Neuronal stem cell (in vitro differentiated cells): ENCODE measurements around the gene TLX1.
A peak's percentile ranks its signal among the peaks of the same experiment; 100 is the strongest.

Experiments used
- DNase-seq: peaks from one replicate; pipeline ENCODE4 v3.0.0-alpha.2; 2013; ENCODE audit warnings: low spot score
- H2AFZ ChIP-seq: one replicate; pipeline ENCODE4 v1.6.1; 2013; ENCODE audit warnings: mild to moderate bottlenecking, low read length, inconsistent platforms
- H2AK5ac ChIP-seq: 2 replicates; pipeline ENCODE4 v1.6.1; 2013; ENCODE audit warnings: low read depth, mild to moderate bottlenecking, inconsistent platforms, low read length, moderate library complexity, mixed read lengths
- H2BK120ac ChIP-seq: 2 replicates; pipeline ENCODE4 v1.6.1; 2013; ENCODE audit warnings: low read depth, mild to moderate bottlenecking, inconsistent platforms, low read length, moderate library complexity, mixed read lengths
- H2BK12ac ChIP-seq: one replicate; pipeline ENCODE4 v1.6.1; 2013; ENCODE audit warnings: low read length, inconsistent platforms
- H2BK15ac ChIP-seq: 2 replicates; pipeline ENCODE4 v1.6.1; 2013; ENCODE audit warnings: mild to moderate bottlenecking, low read length, inconsistent platforms, mixed read lengths
- H2BK5ac ChIP-seq: one replicate; pipeline ENCODE4 v1.6.1; 2013; ENCODE audit warnings: inconsistent platforms, mild to moderate bottlenecking, low read length, moderate library complexity
- H3K14ac ChIP-seq: one replicate; pipeline ENCODE4 v1.6.1; 2013; ENCODE audit warnings: low read length, inconsistent platforms
- H3K18ac ChIP-seq: 2 replicates; pipeline ENCODE4 v1.6.1; 2013; ENCODE audit warnings: low read length, inconsistent platforms
- H3K23ac ChIP-seq: 2 replicates; pipeline ENCODE4 v1.6.1; 2013; ENCODE audit warnings: low read depth, mild to moderate bottlenecking, mixed read lengths, low read length, inconsistent platforms; ENCODE audit not compliant: poor library complexity
- H3K27ac ChIP-seq: replicated peaks from 3 replicates; pipeline ENCODE4 v1.5.1; 2013; ENCODE audit warnings: low read length, inconsistent platforms
- H3K27me3 ChIP-seq, 3 experiments: 2 replicates each; pipeline ENCODE4 v1.6.1; 2013; ENCODE audit warnings: low read length in 3 of 3, mild to moderate bottlenecking in 2 of 3, inconsistent platforms in 1 of 3, low read depth in 1 of 3, mixed read lengths in 1 of 3, moderate library complexity in 1 of 3; ENCODE audit not compliant: control insufficient read depth in 3 of 3, insufficient read depth in 3 of 3
- H3K36me3 ChIP-seq, 2 donors: replicated peaks in 1 of 2; 2 replicates each; pipeline ENCODE4 v1.6.1; 2013; ENCODE audit warnings: low read length in 2 of 2; ENCODE audit not compliant: control insufficient read depth in 2 of 2, insufficient read depth in 2 of 2
- H3K4ac ChIP-seq: 2 replicates; pipeline ENCODE4 v1.6.1; 2013; ENCODE audit warnings: inconsistent platforms, mild to moderate bottlenecking, low read length, moderate library complexity
- H3K4me1 ChIP-seq, 2 donors: 1 replicate in 1 of 2; 2 replicates in 1 of 2; pipeline ENCODE4 v1.6.1; 2013; ENCODE audit warnings: low read length in 2 of 2, low read depth in 1 of 2; ENCODE audit not compliant: control insufficient read depth in 2 of 2, insufficient read depth in 1 of 2
- H3K4me2 ChIP-seq: one replicate; pipeline ENCODE4 v1.6.1; 2013; ENCODE audit warnings: mild to moderate bottlenecking, low read length, inconsistent platforms; ENCODE audit not compliant: insufficient read depth, poor library complexity, severe bottlenecking
- H3K4me3 ChIP-seq, 2 donors: 2 replicates each; pipeline ENCODE4 v1.5.1; 2013; ENCODE audit warnings: low read length in 2 of 2, mild to moderate bottlenecking in 2 of 2, inconsistent platforms in 1 of 2, moderate library complexity in 1 of 2
- H3K79me1 ChIP-seq: one replicate; pipeline ENCODE4 v1.6.1; 2013; ENCODE audit warnings: low read depth, mild to moderate bottlenecking, inconsistent platforms, low read length, moderate library complexity
- H3K9ac ChIP-seq: one replicate; pipeline ENCODE4 v1.6.1; 2013; ENCODE audit warnings: mild to moderate bottlenecking, low read depth, low read length, inconsistent platforms; ENCODE audit not compliant: poor library complexity
- H3K9me3 ChIP-seq, 2 donors: replicated peaks in 1 of 2; 2 replicates each; pipeline versions ENCODE3 to v1.6.1; 2013; ENCODE audit warnings: low read length in 2 of 2, mild to moderate bottlenecking in 2 of 2, inconsistent platforms in 1 of 2, low read depth in 1 of 2, mixed read lengths in 1 of 2, moderate library complexity in 1 of 2; ENCODE audit not compliant: control insufficient read depth in 2 of 2, insufficient read depth in 1 of 2
- H4K8ac ChIP-seq: one replicate; pipeline ENCODE4 v1.6.1; 2013; ENCODE audit warnings: low read depth, mild to moderate bottlenecking, inconsistent platforms, low read length, moderate library complexity
- H4K91ac ChIP-seq: one replicate; pipeline ENCODE4 v1.6.1; 2013; ENCODE audit warnings: low read length, low read depth, mild to moderate bottlenecking, inconsistent platforms; ENCODE audit not compliant: poor library complexity
- WGBS, 2 donors: extraction: QIAGEN DNeasy Blood & Tissue Kit; methylation state at CpG; one replicate each; pipeline ENCODE4 v1.1.7; 2013; ENCODE audit warnings: missing lambda C conversion rate in 2 of 2, mixed read lengths in 1 of 2; ENCODE audit not compliant: insufficient read length in 2 of 2, insufficient replicate concordance in 1 of 2; ENCODE audit errors: extremely low coverage in 2 of 2; 5-methylcytosine and 5-hydroxymethylcytosine counted together

TLX1 gene

GRCh38 chr10:101138788-101139420 lies 7.8 kb downstream of the TLX1 start:
- no peak for DNase-seq
- Histone ChIP-seq H2BK120ac (no peak overlapping the region), H2AK5ac (no peak overlapping the region), H3K18ac (no peak overlapping the region), H3K4me1 (peaks cover 0 to 7% of the 10 kb centered on the region in 2 donors), H4K8ac (no peak overlapping the region), H2AFZ (no peak overlapping the region), H2BK5ac (no peak overlapping the region), H2BK12ac (no peak overlapping the region), H3K9me3 (peaks cover 0 to 2% of the 10 kb centered on the region in 2 donors), H3K4ac (no peak overlapping the region), H3K14ac (no peak overlapping the region), H3K27ac (no peak overlapping the region), H3K23ac (peak overlapping the region; percentile 23), H3K4me2 (no peak overlapping the region), H3K9ac (no peak overlapping the region), H4K91ac (no peak overlapping the region), H3K27me3 (peaks cover 66 to 100% (median 99%) of the 10 kb centered on the region in 3 experiments), H3K79me1 (no peaks in the 10 kb centered on the region), H2BK15ac (no peak overlapping the region), H3K36me3 (no peaks in the 10 kb centered on the region), H3K4me3 (no peak overlapping the region)
- no CpG with 5 or more reads among the region's 8 CpGs for WGBS, 2 donors

- WGBS, 2 donors: no CpG with 5 or more reads among the region's 30 CpGs
- no peak overlapping the region for H4K8ac ChIP-seq
- peaks cover 0 to 2% of the 10 kb centered on the region in 2 donors for H3K9me3 ChIP-seq
- no peak overlapping the region for H3K14ac ChIP-seq
- DNase-seq: no peak
- no peak overlapping the region for H3K9ac ChIP-seq
- H2BK12ac ChIP-seq: no peak overlapping the region
- no peak overlapping the region for H3K27ac ChIP-seq
- H3K27me3 ChIP-seq: peaks cover 62 to 100% (median 99%) of the 10 kb centered on the region in 3 experiments
- H2BK15ac ChIP-seq: no peak overlapping the region
- no peaks in the 10 kb centered on the region for H3K36me3 ChIP-seq
- no peak overlapping the region for H3K4me3 ChIP-seq
- no peak overlapping the region for H2AK5ac ChIP-seq
- peak overlapping the region; percentile 77 for H2AFZ ChIP-seq
- H3K4me2 ChIP-seq: no peak overlapping the region
- no peak overlapping the region for H2BK5ac ChIP-seq
- H3K23ac ChIP-seq: peak overlapping the region; percentile 23
- H3K18ac ChIP-seq: no peak overlapping the region
- no peak overlapping the region for H2BK120ac ChIP-seq
- no peaks in the 10 kb centered on the region for H3K79me1 ChIP-seq
- peaks cover 0 to 7% of the 10 kb centered on the region in 2 donors for H3K4me1 ChIP-seq
- no peak overlapping the region for H4K91ac ChIP-seq
- H3K4ac ChIP-seq: no peak overlapping the region
Measured at GRCh38 chr10:101139421-101139911, 8.4 kb downstream of the TLX1 start.

DNA sequence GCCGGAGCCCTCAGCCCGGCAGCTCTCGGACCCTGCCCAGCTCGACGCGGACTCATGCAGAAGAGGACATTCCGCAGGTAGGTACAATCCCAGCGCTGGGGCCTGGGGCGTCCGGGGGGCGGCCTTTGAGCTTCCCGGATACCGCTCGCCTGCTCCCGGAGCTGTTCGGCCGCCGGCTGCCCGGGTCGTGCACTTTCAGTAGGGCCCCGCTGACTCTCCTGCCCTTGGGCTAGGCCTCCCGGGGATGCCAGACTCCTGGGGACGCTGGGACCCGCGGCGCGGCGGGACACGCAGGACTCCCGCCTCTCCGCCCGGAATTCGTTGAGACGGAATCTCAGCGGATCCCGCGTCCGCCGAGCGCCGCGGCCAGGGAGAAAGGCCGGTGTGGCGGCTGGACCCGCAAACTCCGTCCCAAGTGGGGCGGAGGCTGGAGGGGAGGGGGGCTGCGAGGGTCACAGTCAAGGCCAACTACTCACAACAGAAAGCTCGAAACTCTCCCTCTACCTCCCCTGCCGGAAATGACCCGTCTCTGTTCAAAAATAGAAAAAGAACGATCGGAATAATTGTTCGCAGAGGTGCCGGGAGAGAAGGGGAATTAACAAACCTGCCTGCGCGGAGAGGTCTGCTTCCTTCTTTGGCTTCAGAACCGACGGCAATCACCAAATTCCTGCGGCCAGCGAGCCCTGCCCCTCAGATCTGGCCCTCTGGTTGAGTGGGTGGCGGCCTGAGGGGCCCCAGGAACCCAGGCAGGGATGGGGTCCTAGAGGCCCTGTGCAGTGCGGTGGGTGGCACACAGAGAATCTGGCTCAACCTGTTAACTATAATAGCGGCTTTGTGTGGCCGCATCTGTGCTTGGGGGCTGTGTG lies 9.2 kb downstream of the TLX1 start:
- H2AFZ ChIP-seq: peak overlapping the region; percentile 77
- H4K8ac ChIP-seq: no peak overlapping the region
- DNase-seq: no peak
- H3K4ac ChIP-seq: no peak overlapping the region
- no peaks in the 10 kb centered on the region for H3K36me3 ChIP-seq
- no peak overlapping the region for H3K4me3 ChIP-seq
- no CpG with 5 or more reads among the region's 65 CpGs for WGBS, 2 donors
- H2BK120ac ChIP-seq: no peak overlapping the region
- H3K14ac ChIP-seq: no peak overlapping the region
- H3K4me2 ChIP-seq: no peak overlapping the region
- H2AK5ac ChIP-seq: peak overlapping the region; percentile 20
- no peak overlapping the region for H3K18ac ChIP-seq
- no peak overlapping the region for H2BK12ac ChIP-seq
- H4K91ac ChIP-seq: no peak overlapping the region
- H3K9me3 ChIP-seq: peaks cover 0 to 2% of the 10 kb centered on the region in 2 donors
- no peak overlapping the region for H3K27ac ChIP-seq
- no peaks in the 10 kb centered on the region for H3K79me1 ChIP-seq
- peak overlapping the region; percentile 10 for H3K9ac ChIP-seq
- no peak overlapping the region for H2BK15ac ChIP-seq
- H3K23ac ChIP-seq: peak overlapping the region; percentile 74
- H2BK5ac ChIP-seq: no peak overlapping the region
- peaks cover 0 to 7% of the 10 kb centered on the region in 2 donors for H3K4me1 ChIP-seq
- peaks cover 62 to 100% (median 99%) of the 10 kb centered on the region in 3 experiments for H3K27me3 ChIP-seq
